ENCODE results near the gene GLCE.

Gene GLCE

DNA sequence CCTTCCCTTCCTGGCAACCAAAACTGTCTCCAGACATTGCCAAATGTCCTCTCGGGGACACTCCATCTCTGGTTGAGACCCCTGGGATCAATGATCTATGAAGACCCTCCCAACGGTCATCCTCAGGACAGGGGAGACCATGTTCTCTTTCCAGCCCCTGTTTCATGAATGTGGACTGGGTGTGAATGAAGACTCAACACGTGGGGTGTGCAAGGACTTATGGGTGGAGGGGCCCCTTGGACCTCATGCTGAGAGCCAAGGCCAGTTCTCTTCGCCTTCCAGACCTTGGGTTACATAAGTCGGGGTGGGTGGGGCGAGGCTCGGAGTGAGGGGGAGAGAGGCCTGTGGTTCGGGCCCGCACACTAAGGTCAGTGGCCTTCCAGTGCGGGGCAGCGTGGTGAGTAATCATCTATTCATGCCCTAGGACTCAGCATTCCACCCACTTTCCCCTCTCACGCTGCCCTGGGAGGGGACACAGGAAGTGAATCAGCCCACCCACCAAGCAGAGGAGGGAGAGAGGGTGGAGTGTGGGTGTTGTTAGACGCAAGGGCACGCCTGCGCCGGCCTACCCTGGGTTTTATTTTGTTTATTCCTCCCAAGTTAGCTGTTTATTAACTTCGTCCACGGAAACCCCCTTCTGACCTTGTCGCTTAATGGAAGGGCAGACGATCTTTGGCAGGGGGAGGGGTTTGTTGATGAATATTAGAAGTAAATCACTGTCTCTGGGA, 144.9 kb downstream of the GLCE start:
- Histone ChIP-seq H2AFZ (ENCODE audit: low read depth, low read length, severe bottlenecking) (no peak overlapping the region), H3K27ac (ENCODE audit: low read depth, low read length) (no peak overlapping the region), H3K4me2 (ENCODE audit: low read depth, low read length, poor library complexity, severe bottlenecking) (no peak overlapping the region)

DNA sequence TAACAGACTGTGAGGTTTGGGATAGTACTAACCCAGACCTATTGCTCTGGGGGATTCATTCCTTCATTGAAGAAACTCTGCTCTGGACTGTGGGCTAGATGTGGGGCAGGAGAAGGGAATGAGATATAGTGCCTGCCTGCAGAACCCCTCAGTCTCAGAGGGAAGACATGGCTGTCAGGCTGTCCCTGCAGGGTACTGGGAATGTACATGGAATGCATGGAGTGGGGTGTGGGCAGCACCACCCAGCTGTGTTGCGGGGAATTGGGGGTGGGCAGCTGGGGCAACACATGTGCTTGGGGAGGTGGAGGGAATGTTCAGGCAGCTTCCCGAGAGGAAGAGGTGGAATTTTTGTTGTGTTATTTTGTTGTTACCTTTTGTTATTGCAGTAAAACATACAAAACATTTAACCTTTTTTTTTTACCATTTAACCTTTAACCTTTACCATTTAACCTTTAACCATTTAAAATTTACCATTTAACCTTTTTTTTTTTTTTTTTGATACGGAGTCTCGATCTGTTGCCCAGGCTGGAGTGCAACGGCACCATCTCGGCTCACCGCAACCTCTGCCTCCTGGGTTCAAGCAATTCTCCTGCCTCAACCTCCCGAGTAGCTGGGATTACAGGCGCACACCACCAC, 145.6 kb downstream of the GLCE start:
- Histone ChIP-seq H3K36me3 (ENCODE audit: low read length) (no peaks in the 10 kb centered on the region), H3K4me2 (ENCODE audit: low read depth, low read length, poor library complexity, severe bottlenecking) (no peak overlapping the region), H4K20me1 (ENCODE audit: low read depth, low read length) (no peaks in the 10 kb centered on the region), H3K27me3 (ENCODE audit: low read length) (no peaks in the 10 kb centered on the region), H3K4me3 (ENCODE audit: insufficient read depth, low read length, poor library complexity, severe bottlenecking) (no peak overlapping the region), H3K9me3 (ENCODE audit: insufficient read depth, low read length) (no peaks in the 10 kb centered on the region), H3F3A (ENCODE audit: insufficient read depth) (no peaks in the 10 kb centered on the region), H3K9me2 (replicated peaks; ENCODE audit: insufficient read depth, low read length) (no peaks in the 10 kb centered on the region), H3K9ac (ENCODE audit: low read length) (no peak overlapping the region), H3K79me2 (ENCODE audit: insufficient read depth, low read length) (no peaks in the 10 kb centered on the region), H2AFZ (ENCODE audit: low read depth, low read length, severe bottlenecking) (no peak overlapping the region), H3K27ac (ENCODE audit: low read depth, low read length) (no peak overlapping the region)
- TF ChIP-seq, protein P1, sequence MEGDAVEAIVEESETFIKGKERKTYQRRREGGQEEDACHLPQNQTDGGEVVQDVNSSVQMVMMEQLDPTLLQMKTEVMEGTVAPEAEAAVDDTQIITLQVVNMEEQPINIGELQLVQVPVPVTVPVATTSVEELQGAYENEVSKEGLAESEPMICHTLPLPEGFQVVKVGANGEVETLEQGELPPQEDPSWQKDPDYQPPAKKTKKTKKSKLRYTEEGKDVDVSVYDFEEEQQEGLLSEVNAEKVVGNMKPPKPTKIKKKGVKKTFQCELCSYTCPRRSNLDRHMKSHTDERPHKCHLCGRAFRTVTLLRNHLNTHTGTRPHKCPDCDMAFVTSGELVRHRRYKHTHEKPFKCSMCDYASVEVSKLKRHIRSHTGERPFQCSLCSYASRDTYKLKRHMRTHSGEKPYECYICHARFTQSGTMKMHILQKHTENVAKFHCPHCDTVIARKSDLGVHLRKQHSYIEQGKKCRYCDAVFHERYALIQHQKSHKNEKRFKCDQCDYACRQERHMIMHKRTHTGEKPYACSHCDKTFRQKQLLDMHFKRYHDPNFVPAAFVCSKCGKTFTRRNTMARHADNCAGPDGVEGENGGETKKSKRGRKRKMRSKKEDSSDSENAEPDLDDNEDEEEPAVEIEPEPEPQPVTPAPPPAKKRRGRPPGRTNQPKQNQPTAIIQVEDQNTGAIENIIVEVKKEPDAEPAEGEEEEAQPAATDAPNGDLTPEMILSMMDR (IDR thresholded peaks at IDR 0.05; ENCODE audit: insufficient read depth, low read length, poor library complexity, severe bottlenecking): no peak
- no peak for TF ChIP-seq EZH2phosphoT487 (conservative IDR thresholded peaks at IDR 0.05; ENCODE audit: low read length)

More for the DNA sequence above, 144.9 kb downstream of the GLCE start:
- H3K27me3 ChIP-seq (ENCODE audit: low read length): no peaks in the 10 kb centered on the region
- no peak overlapping the region for H3K4me3 ChIP-seq (ENCODE audit: insufficient read depth, low read length, poor library complexity, severe bottlenecking)
- no peaks in the 10 kb centered on the region for H3K79me2 ChIP-seq (ENCODE audit: insufficient read depth, low read length)
- no peaks in the 10 kb centered on the region for H3K9me3 ChIP-seq (ENCODE audit: insufficient read depth, low read length)
- H4K20me1 ChIP-seq (ENCODE audit: low read depth, low read length): no peaks in the 10 kb centered on the region
- no peaks in the 10 kb centered on the region for H3K36me3 ChIP-seq (ENCODE audit: low read length)
- no peaks in the 10 kb centered on the region for H3K9me2 ChIP-seq (replicated peaks; ENCODE audit: insufficient read depth, low read length)
- H3K9ac ChIP-seq (ENCODE audit: low read length): no peak overlapping the region
- TF ChIP-seq, protein P1 (IDR thresholded peaks at IDR 0.05; ENCODE audit: insufficient read depth, low read length, poor library complexity, severe bottlenecking): no peak
- no peak for TF ChIP-seq EZH2phosphoT487 (conservative IDR thresholded peaks at IDR 0.05; ENCODE audit: low read length)
- no peaks in the 10 kb centered on the region for H3F3A ChIP-seq (ENCODE audit: insufficient read depth)

DNA sequence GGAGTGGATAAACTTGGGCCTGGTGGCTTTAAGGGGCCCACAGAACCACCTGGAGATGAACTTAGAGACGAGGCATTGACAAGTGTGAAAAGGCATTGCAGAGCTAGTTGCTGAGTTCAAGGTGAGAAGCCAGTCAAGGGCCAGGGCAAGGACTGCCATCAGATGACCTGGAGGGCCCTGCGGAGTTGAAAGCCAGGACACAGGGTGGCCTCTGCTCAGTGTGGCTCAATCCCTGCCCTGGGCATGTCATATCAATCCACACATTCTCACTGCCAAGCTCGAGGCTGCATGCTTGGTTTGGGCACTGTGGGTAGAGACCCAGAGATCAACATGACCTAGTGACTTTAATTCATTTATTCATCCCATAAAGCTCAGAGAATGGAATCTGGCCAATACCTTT, 147.5 kb downstream of the GLCE start:
- no peak overlapping the region for H3K4me2 ChIP-seq (ENCODE audit: low read depth, low read length, poor library complexity, severe bottlenecking)
- no peaks in the 10 kb centered on the region for H3K9me3 ChIP-seq (ENCODE audit: insufficient read depth, low read length)
- no peaks in the 10 kb centered on the region for H3K36me3 ChIP-seq (ENCODE audit: low read length)
- no peak overlapping the region for H3K9ac ChIP-seq (ENCODE audit: low read length)
- no peak overlapping the region for H3K4me3 ChIP-seq (ENCODE audit: insufficient read depth, low read length, poor library complexity, severe bottlenecking)
- H3K27ac ChIP-seq (ENCODE audit: low read depth, low read length): no peak overlapping the region
- no peaks in the 10 kb centered on the region for H3K79me2 ChIP-seq (ENCODE audit: insufficient read depth, low read length)
- no peaks in the 10 kb centered on the region for H3F3A ChIP-seq (ENCODE audit: insufficient read depth)
- no peaks in the 10 kb centered on the region for H4K20me1 ChIP-seq (ENCODE audit: low read depth, low read length)
- no peak overlapping the region for H2AFZ ChIP-seq (ENCODE audit: low read depth, low read length, severe bottlenecking)
- TF ChIP-seq, protein P1 (IDR thresholded peaks at IDR 0.05; ENCODE audit: insufficient read depth, low read length, poor library complexity, severe bottlenecking): no peak
- no peak for TF ChIP-seq EZH2phosphoT487 (conservative IDR thresholded peaks at IDR 0.05; ENCODE audit: low read length)
- H3K9me2 ChIP-seq (replicated peaks; ENCODE audit: insufficient read depth, low read length): no peaks in the 10 kb centered on the region
- H3K27me3 ChIP-seq (ENCODE audit: low read length): no peaks in the 10 kb centered on the region

All from SU-DHL-6 (cell line).